CD4-positive, CD25-positive, alpha-beta regulatory T cell (primary cell): ENCODE measurements around the gene RPL13. TPM values are rescaled to one million over a fixed set of nuclear protein-coding genes. Genes with fewer than 3 reads are reported as not detected.

Experiments
- ATAC-seq, 2 donors: fragments of 150-1000 bp; cut with Tn5 transposase; one replicate each; pipeline ENCODE4 v1.10.0; 2021; ENCODE audit warnings: low read depth in 2 of 2, moderate number of reproducible peaks in 2 of 2, moderate library complexity in 1 of 2
- DNase-seq, 3 donors: peaks; one replicate each; pipeline versions ENCODE4 v3.0.0 to v3.0.0-alpha.2; 2012 to 2022; ENCODE audit warnings: mixed read lengths in 1 of 3
- H3K27ac ChIP-seq: one replicate; pipeline ENCODE4 v1.7.0; 2013; ENCODE audit warnings: mild to moderate bottlenecking, low read length; ENCODE audit not compliant: insufficient read depth, poor library complexity, severe bottlenecking
- H3K27me3 ChIP-seq: one replicate; pipeline ENCODE4 v1.7.0; 2013; ENCODE audit warnings: low read length; ENCODE audit not compliant: control insufficient read depth, insufficient read depth
- H3K36me3 ChIP-seq: one replicate; pipeline ENCODE4 v1.7.0; 2013; ENCODE audit warnings: mild to moderate bottlenecking, low read length, moderate library complexity; ENCODE audit not compliant: control insufficient read depth, insufficient read depth
- H3K4me1 ChIP-seq: 2 replicates; pipeline ENCODE4 v1.7.0; 2013; ENCODE audit warnings: mild to moderate bottlenecking, low read length; ENCODE audit not compliant: insufficient read depth, control insufficient read depth, poor library complexity, severe bottlenecking
- H3K4me3 ChIP-seq: one replicate; pipeline ENCODE4 v1.7.0; 2013; ENCODE audit warnings: low read depth, mild to moderate bottlenecking, low read length, moderate library complexity
- H3K9me3 ChIP-seq, 2 experiments: 1 replicate in 1 of 2; 2 replicates in 1 of 2; pipeline ENCODE4 v1.7.0; 2013; ENCODE audit warnings: low read length in 2 of 2, mild to moderate bottlenecking in 1 of 2, moderate library complexity in 1 of 2; ENCODE audit not compliant: control insufficient read depth in 2 of 2
- H3K27ac Mint-ChIP-seq, 3 donors: one replicate each; pipeline ENCODE4 v1.8.0; 2020 to 2022; ENCODE audit warnings: mild to moderate bottlenecking in 3 of 3, mixed read lengths in 3 of 3, moderate library complexity in 2 of 3
- H3K27me3 Mint-ChIP-seq: one replicate; pipeline ENCODE4 v1.8.0; 2022; ENCODE audit warnings: mild to moderate bottlenecking, mixed read lengths
- H3K36me3 Mint-ChIP-seq: one replicate; pipeline ENCODE4 v1.8.0; 2020; ENCODE audit warnings: mixed read lengths
- H3K4me1 Mint-ChIP-seq, 4 donors: one replicate each; pipeline ENCODE4 v1.8.0; 2020 to 2022; ENCODE audit warnings: mixed read lengths in 4 of 4, mild to moderate bottlenecking in 1 of 4
- H3K4me3 Mint-ChIP-seq, 4 donors: one replicate each; pipeline ENCODE4 v1.8.0; 2020 to 2022; ENCODE audit warnings: mild to moderate bottlenecking in 4 of 4, mixed read lengths in 4 of 4, moderate library complexity in 3 of 4
- H3K9me3 Mint-ChIP-seq, 7 donors: one replicate each; pipeline ENCODE4 v1.8.0; 2020 to 2022; ENCODE audit warnings: mixed read lengths in 7 of 7, mild to moderate bottlenecking in 3 of 7, moderate library complexity in 2 of 7
- polyA plus RNA-seq, 4 donors: library from polyadenylated mRNA; unstranded; fragments of 300-500 nt; fragmentation: Illumina TruSeq; gene quantifications; one replicate each; pipeline ENCODE4 v1.2.3, GENCODE V29; 2021
- total RNA-seq: library from RNA; stranded (reverse); gene quantifications from one replicate; pipeline ENCODE4 v1.2.3, GENCODE V29; 2022

RPL13 gene
- total and polyA plus RNA-seq, 5 donors from 2014 or later, result 3,164 to 6,519 (median 4,220) TPM

DNA sequence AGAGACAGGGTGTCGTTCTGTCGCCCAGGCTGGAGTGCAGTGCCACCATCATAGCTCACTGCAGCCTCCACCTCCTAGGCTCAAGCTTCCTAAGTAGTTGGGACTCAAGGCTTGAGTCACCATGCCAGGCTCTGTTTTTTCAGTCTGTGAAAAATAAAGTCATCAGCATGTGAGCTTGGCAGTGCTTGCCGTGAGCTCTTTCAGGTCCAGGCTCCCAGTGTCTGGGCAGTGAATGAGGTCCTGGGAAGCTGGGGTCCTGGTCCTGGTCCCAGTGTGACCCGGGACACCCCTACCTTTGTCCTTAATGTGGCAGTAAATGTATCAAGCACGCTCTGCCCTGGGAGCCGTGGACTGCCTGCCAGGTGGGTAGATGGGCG, 22.9 kb upstream of the RPL13 start:
- ATAC-seq (no peak), DNase-seq (no peak)
- H3K27ac ChIP-seq, result no peak overlapping the region
- H3K9me3 Mint-ChIP-seq, result no peaks in the 10 kb centered on the region
- no peak overlapping the region for H3K4me3 ChIP-seq
- H3K4me1 Mint-ChIP-seq, result peaks cover 5 to 24% (median 10%) of the 10 kb centered on the region in 4 donors
- peaks cover 19% of the 10 kb centered on the region for H3K36me3 Mint-ChIP-seq
- no peaks in the 10 kb centered on the region for H3K27me3 Mint-ChIP-seq
- H3K36me3 ChIP-seq, result peaks cover 48% of the 10 kb centered on the region
- no peaks in the 10 kb centered on the region for H3K9me3 ChIP-seq
- no peak overlapping the region for H3K27ac Mint-ChIP-seq
- no peaks in the 10 kb centered on the region for H3K27me3 ChIP-seq
- no peak overlapping the region for H3K4me3 Mint-ChIP-seq
- H3K4me1 ChIP-seq, result peaks cover 10% of the 10 kb centered on the region

DNA sequence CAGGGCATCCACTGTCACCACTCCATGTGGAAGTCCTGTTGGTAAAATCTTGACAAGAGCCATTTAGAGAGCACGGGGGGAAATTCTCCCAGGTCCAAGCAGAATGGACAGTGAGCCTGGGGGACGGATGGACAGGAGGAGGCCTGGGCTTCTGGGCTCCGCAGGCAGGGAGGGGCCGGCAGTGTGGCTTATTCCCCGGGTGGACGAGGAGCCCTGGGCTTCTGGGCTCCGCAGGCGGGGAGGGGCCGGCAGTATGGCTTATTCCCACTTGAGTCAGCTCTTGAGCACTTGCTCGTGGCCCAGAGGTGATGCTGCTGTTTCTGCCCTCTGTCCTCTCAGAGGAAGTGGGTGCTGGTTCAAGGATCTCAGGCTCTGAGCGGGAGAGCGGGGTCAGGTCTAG, 22.2 kb upstream of the RPL13 start:
- H3K27me3 Mint-ChIP-seq, result no peaks in the 10 kb centered on the region
- Histone ChIP-seq H3K4me1 (peaks cover 10% of the 10 kb centered on the region), H3K36me3 (peaks cover 43% of the 10 kb centered on the region), H3K9me3 (no peaks in the 10 kb centered on the region), H3K27ac (no peak overlapping the region), H3K27me3 (no peaks in the 10 kb centered on the region), H3K4me3 (no peak overlapping the region)
- no peak overlapping the region for H3K4me3 Mint-ChIP-seq
- peaks cover 5 to 23% (median 10%) of the 10 kb centered on the region in 4 donors for H3K4me1 Mint-ChIP-seq
- no peaks in the 10 kb centered on the region for H3K9me3 Mint-ChIP-seq
- H3K27ac Mint-ChIP-seq, result no peak overlapping the region
- DNase-seq, result no peak
- ATAC-seq, result no peak
- peaks cover 21% of the 10 kb centered on the region for H3K36me3 Mint-ChIP-seq

- Mint-ChIP-seq H3K36me3 (peaks cover 9% of the 10 kb centered on the region), H3K27ac (peak overlapping the region in 1 of 3 donors; percentile 44), H3K9me3 (no peaks in the 10 kb centered on the region), H3K4me1 (peaks cover 0 to 3% (median under 1%) of the 10 kb centered on the region in 4 donors), H3K4me3 (no peak overlapping the region), H3K27me3 (no peaks in the 10 kb centered on the region)
- no peak overlapping the region for H3K27ac ChIP-seq
- H3K9me3 ChIP-seq, result no peaks in the 10 kb centered on the region
- no peaks in the 10 kb centered on the region for H3K27me3 ChIP-seq
- H3K4me3 ChIP-seq, result no peak overlapping the region
- no peaks in the 10 kb centered on the region for H3K4me1 ChIP-seq
- ATAC-seq, result no peak
- DNase-seq, result no peak
- peaks cover 30% of the 10 kb centered on the region for H3K36me3 ChIP-seq
These were observed 19.9 kb upstream of the RPL13 start for GRCh38 chr16:89540557-89540956.

DNA sequence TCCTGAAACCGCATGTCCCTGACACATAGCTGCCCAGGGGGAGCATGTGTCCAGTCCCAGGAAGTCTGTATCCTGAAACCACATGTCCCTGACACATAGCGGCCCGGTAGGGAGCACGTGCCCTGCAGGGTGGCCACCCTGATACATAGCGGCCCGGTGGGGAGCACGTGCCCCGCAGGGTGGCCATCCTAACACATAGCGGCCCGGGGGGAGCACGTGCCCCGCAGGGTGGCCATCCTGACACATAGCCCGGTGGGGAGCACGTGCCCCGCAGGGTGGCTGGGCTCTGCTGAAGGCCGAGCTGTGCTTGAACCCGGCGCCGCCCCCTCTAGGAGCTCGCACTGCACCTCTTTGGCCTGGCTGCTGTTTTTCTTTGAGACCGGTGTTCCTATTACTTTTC, 18.7 kb upstream of the RPL13 start:
- H3K9me3 Mint-ChIP-seq, result no peaks in the 10 kb centered on the region
- no peak for DNase-seq
- Histone ChIP-seq H3K36me3 (peaks cover 34% of the 10 kb centered on the region), H3K4me1 (no peaks in the 10 kb centered on the region), H3K27ac (no peak overlapping the region), H3K4me3 (no peak overlapping the region), H3K9me3 (no peaks in the 10 kb centered on the region), H3K27me3 (no peaks in the 10 kb centered on the region)
- peaks cover 0 to 2% (median under 1%) of the 10 kb centered on the region in 4 donors for H3K4me1 Mint-ChIP-seq
- no peak overlapping the region for H3K27ac Mint-ChIP-seq
- H3K36me3 Mint-ChIP-seq, result peaks cover 10% of the 10 kb centered on the region
- no peaks in the 10 kb centered on the region for H3K27me3 Mint-ChIP-seq
- no peak for ATAC-seq
- no peak overlapping the region for H3K4me3 Mint-ChIP-seq

DNA sequence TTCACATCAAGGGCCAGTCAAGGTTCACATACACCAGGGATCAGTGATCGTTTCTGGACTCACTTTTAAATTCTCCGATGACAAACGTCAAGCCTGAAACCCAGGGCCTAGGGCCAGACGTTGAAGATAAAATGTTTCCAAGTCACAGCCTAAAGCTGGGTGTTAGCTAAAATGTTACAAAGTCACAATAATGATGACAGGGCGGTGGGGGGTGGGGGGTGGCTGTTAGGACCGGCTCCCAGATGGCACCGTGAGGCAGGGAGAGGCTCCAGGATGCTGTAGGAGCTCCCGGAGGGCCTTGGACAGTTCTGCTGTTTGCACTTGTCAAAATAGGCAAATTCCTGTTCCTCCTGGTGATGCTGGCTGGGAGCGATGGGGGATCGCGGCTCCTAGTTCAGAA, 16.4 kb upstream of the RPL13 start:
- Mint-ChIP-seq H3K36me3 (peaks cover 16% of the 10 kb centered on the region), H3K4me3 (no peak overlapping the region), H3K9me3 (no peaks in the 10 kb centered on the region), H3K4me1 (peaks cover 0 to 6% (median 2%) of the 10 kb centered on the region in 4 donors), H3K27ac (no peak overlapping the region), H3K27me3 (no peaks in the 10 kb centered on the region)
- ATAC-seq (no peak), DNase-seq (no peak)
- Histone ChIP-seq H3K9me3 (no peaks in the 10 kb centered on the region), H3K27me3 (no peaks in the 10 kb centered on the region), H3K4me1 (no peaks in the 10 kb centered on the region), H3K4me3 (no peak overlapping the region), H3K27ac (no peak overlapping the region), H3K36me3 (peaks cover 33% of the 10 kb centered on the region)

- DNase-seq (no peak), ATAC-seq (no peak)
- H3K27ac Mint-ChIP-seq, result no peak overlapping the region
- no peaks in the 10 kb centered on the region for H3K27me3 Mint-ChIP-seq
- H3K4me1 Mint-ChIP-seq, result peaks cover 0 to 12% (median 3%) of the 10 kb centered on the region in 4 donors
- H3K36me3 Mint-ChIP-seq, result peaks cover 22% of the 10 kb centered on the region
- no peak overlapping the region for H3K27ac ChIP-seq
- no peaks in the 10 kb centered on the region for H3K9me3 ChIP-seq
- peaks cover 33% of the 10 kb centered on the region for H3K36me3 ChIP-seq
- H3K4me3 ChIP-seq, result no peak overlapping the region
- no peaks in the 10 kb centered on the region for H3K9me3 Mint-ChIP-seq
- no peak overlapping the region for H3K4me3 Mint-ChIP-seq
- H3K4me1 ChIP-seq, result no peaks in the 10 kb centered on the region
- H3K27me3 ChIP-seq, result no peaks in the 10 kb centered on the region
These were observed 15.8 kb upstream of the RPL13 start for GRCh38 chr16:89544713-89545043.

- no peak for ATAC-seq
- Mint-ChIP-seq H3K27me3 (no peaks in the 10 kb centered on the region), H3K27ac (no peak overlapping the region), H3K36me3 (peaks cover 23% of the 10 kb centered on the region), H3K9me3 (no peaks in the 10 kb centered on the region), H3K4me3 (no peak overlapping the region), H3K4me1 (peaks cover 0 to 14% (median 3%) of the 10 kb centered on the region in 4 donors)
- Histone ChIP-seq H3K9me3 (no peaks in the 10 kb centered on the region), H3K27ac (no peak overlapping the region), H3K4me1 (no peaks in the 10 kb centered on the region), H3K27me3 (no peaks in the 10 kb centered on the region), H3K4me3 (no peak overlapping the region), H3K36me3 (peaks cover 34% of the 10 kb centered on the region)
- DNase-seq, result no peak
These were observed 15.2 kb upstream of the RPL13 start for GRCh38 chr16:89545044-89545830.
